Mammary epithelial cell (primary cell): ENCODE data around the gene ADGRG7.

ENCODE experiments used
- CTCF ChIP-seq, 2 donors: IDR thresholded peaks in 1 of 2; conservative IDR thresholded peaks in 1 of 2; 2 replicates each; pipeline ENCODE4 v1.5.1; 2011 to 2012; ENCODE audit warnings: inconsistent platforms in 2 of 2, low read length in 2 of 2, mild to moderate bottlenecking in 2 of 2, control low read depth in 1 of 2, low read depth in 1 of 2; ENCODE audit not compliant: insufficient read depth in 1 of 2; ENCODE audit errors: extremely low read depth in 1 of 2
- EZH2 ChIP-seq: IDR thresholded peaks from 2 replicates; pipeline ENCODE4 v1.6.1; 2012; ENCODE audit warnings: low read length, inconsistent platforms, borderline replicate concordance

- TF ChIP-seq CTCF (conservative IDR thresholded peaks at IDR 0.05 in 1 of 2, IDR thresholded peaks at IDR 0.05 in 1 of 2; ENCODE audit: extremely low read depth in 1 of 2, insufficient read depth in 1 of 2, low read depth in 1 of 2, low read length in 2 of 2), result no peak
- TF ChIP-seq EZH2, result no peak
These were observed 37.8 kb downstream of the ADGRG7 start for GRCh38 chr3:100647171-100647570.
